Measurements from ENCODE around the gene WDTC1.

Gene WDTC1

DNA sequence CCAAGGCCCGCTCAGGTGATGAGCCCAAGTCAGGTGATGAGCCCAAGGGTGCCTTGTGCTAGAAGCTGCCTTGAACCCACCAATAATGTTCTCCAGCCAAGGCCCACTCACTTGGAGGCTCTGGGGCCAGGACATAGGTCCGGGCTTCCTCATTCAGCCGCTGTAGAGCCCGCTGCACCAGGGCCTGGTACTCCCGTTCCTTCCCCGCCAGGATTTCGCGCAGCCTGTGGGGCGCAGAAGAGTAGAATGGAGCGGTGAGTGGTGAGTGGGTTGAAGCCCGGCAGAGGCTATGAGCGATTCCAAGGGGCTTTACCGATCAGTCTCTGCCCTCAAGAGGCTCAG, 121.8 kb downstream of the WDTC1 start:
- Histone ChIP-seq H3K9me3 (ENCODE audit: low read length) (no peaks in the 10 kb centered on the region), H3K9me2 (ENCODE audit: low read depth, low read length) (no peaks in the 10 kb centered on the region), H3K36me3 (ENCODE audit: insufficient read depth, low read length) (no peaks in the 10 kb centered on the region), H3K79me2 (ENCODE audit: insufficient read depth, low read length) (no peaks in the 10 kb centered on the region), H3F3A (ENCODE audit: insufficient read depth, low read length) (no peaks in the 10 kb centered on the region), H3K4me3 (ENCODE audit: low read depth, low read length, poor library complexity, severe bottlenecking) (peak overlapping the region; percentile 58), H3K4me2 (ENCODE audit: low read length) (peak overlapping the region; percentile 82), H3K4me1 (ENCODE audit: insufficient read depth, low read length, severe bottlenecking) (peaks cover 43% of the 10 kb centered on the region), H2AFZ (ENCODE audit: low read length) (no peak overlapping the region), H3K27ac (ENCODE audit: low read depth, low read length, poor library complexity, severe bottlenecking) (peak overlapping the region; percentile 37), H3K9ac (ENCODE audit: low read length) (peak overlapping the region; percentile 56; the same call in 1 of the 2 replicates), H3K27me3 (ENCODE audit: insufficient read depth, low read length) (no peaks in the 10 kb centered on the region; the same call in 1 of the 2 replicates), H4K20me1 (ENCODE audit: insufficient read depth, low read length) (no peaks in the 10 kb centered on the region)
- TF ChIP-seq, protein P1, sequence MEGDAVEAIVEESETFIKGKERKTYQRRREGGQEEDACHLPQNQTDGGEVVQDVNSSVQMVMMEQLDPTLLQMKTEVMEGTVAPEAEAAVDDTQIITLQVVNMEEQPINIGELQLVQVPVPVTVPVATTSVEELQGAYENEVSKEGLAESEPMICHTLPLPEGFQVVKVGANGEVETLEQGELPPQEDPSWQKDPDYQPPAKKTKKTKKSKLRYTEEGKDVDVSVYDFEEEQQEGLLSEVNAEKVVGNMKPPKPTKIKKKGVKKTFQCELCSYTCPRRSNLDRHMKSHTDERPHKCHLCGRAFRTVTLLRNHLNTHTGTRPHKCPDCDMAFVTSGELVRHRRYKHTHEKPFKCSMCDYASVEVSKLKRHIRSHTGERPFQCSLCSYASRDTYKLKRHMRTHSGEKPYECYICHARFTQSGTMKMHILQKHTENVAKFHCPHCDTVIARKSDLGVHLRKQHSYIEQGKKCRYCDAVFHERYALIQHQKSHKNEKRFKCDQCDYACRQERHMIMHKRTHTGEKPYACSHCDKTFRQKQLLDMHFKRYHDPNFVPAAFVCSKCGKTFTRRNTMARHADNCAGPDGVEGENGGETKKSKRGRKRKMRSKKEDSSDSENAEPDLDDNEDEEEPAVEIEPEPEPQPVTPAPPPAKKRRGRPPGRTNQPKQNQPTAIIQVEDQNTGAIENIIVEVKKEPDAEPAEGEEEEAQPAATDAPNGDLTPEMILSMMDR (IDR thresholded peaks at IDR 0.05; ENCODE audit: low read length): no peak
- no peak for TF ChIP-seq EZH2 (IDR thresholded peaks at IDR 0.05; ENCODE audit: borderline replicate concordance, low read length)

DNA sequence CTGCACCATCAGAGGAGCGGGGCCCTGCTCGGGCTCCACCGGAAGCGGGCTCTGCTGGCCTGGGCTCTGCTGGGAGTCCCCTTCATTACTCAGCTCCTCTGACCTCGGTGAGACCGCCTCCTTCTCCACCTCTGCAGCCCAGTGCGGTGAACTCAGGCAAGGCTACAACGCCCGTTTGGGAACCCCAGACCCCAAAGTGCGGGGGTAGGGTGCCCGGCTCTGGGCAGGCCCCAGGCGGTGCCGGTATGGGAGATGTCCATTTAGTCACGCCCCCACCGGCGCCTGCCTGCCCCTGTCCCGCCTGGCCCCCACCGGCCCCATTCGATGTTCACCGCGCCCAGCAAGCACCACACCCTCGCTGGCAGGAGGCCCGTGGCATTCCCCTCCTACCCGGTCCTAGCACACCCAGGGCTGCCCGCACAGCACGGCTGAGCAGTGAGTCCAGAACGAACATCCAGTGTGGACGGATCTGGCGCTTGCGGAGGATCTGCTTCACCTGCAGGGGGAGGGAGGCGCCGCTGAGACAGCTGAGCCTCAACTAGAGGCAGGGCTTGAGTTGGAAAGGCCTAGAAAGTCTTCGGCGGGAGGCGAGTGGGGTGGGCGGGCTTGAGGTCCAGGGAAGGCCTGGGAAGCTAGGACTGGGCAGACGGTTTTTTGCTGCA, 122.3 kb downstream of the WDTC1 start:
- Histone ChIP-seq H3K9me3 (ENCODE audit: low read length) (no peaks in the 10 kb centered on the region), H3K4me3 (ENCODE audit: low read depth, low read length, poor library complexity, severe bottlenecking) (peak overlapping the region; percentile 58), H3K79me2 (ENCODE audit: insufficient read depth, low read length) (no peaks in the 10 kb centered on the region), H3F3A (ENCODE audit: insufficient read depth, low read length) (no peaks in the 10 kb centered on the region), H3K4me1 (ENCODE audit: insufficient read depth, low read length, severe bottlenecking) (peaks cover 43% of the 10 kb centered on the region), H4K20me1 (ENCODE audit: insufficient read depth, low read length) (no peaks in the 10 kb centered on the region), H3K9ac (ENCODE audit: low read length) (peak overlapping the region; percentile 56; the same call in 1 of the 2 replicates), H3K36me3 (ENCODE audit: insufficient read depth, low read length) (no peaks in the 10 kb centered on the region), H3K27me3 (ENCODE audit: insufficient read depth, low read length) (no peaks in the 10 kb centered on the region; the same call in 1 of the 2 replicates), H3K27ac (ENCODE audit: low read depth, low read length, poor library complexity, severe bottlenecking) (peak overlapping the region; percentile 37), H2AFZ (ENCODE audit: low read length) (no peak overlapping the region), H3K4me2 (ENCODE audit: low read length) (peak overlapping the region; percentile 82), H3K9me2 (ENCODE audit: low read depth, low read length) (no peaks in the 10 kb centered on the region)
- TF ChIP-seq EZH2 (IDR thresholded peaks at IDR 0.05; ENCODE audit: borderline replicate concordance, low read length): no peak
- TF ChIP-seq, protein P1 (IDR thresholded peaks at IDR 0.05; ENCODE audit: low read length): no peak

DNA sequence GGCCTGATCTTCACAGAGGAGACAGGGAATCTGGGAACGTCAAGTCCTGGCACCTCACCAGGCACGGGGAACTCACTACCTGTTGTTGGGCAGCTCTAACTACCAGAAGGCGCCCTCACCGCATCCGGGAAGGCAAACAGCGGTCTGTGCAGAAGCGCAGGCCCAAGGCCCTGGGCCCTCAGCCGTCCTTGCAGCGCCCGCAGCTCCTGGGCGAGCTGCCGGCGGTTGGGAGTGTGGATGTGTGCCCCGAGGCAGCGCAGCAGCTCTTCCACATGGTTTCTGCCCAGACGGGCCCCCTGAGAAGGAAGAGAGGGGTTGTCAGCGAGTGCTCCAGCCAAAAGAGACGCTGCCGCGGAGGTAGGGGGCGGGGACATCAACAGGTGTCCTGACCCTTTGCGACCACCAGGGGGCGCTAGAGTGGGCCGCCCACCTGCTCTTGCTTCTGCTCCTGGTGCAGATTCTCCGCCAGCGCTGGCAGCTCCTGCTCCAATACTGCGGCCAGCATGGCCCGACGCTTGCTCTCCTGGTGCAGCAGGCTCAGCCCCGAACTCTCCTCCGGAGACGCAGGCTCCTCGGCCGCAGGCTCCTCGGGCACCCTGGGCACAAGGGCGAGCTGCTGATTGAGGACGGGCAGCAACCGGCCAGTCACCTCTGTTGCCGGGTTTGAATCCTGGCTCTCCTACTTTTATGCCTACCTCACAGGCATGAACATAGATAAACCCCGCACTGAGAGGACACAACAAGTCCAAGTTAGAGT, 123.0 kb downstream of the WDTC1 start:
- no peaks in the 10 kb centered on the region; the same call in 1 of the 2 replicates for H3K27me3 ChIP-seq (ENCODE audit: insufficient read depth, low read length)
- no peaks in the 10 kb centered on the region for H3K9me2 ChIP-seq (ENCODE audit: low read depth, low read length)
- peak overlapping the region; percentile 37 for H3K27ac ChIP-seq (ENCODE audit: low read depth, low read length, poor library complexity, severe bottlenecking)
- peaks cover 43% of the 10 kb centered on the region for H3K4me1 ChIP-seq (ENCODE audit: insufficient read depth, low read length, severe bottlenecking)
- no peaks in the 10 kb centered on the region for H3F3A ChIP-seq (ENCODE audit: insufficient read depth, low read length)
- TF ChIP-seq, protein P1 (IDR thresholded peaks at IDR 0.05; ENCODE audit: low read length): peak; percentile 87
- no peak for TF ChIP-seq EZH2 (IDR thresholded peaks at IDR 0.05; ENCODE audit: borderline replicate concordance, low read length)
- no peak overlapping the region for H2AFZ ChIP-seq (ENCODE audit: low read length)
- H3K79me2 ChIP-seq (ENCODE audit: insufficient read depth, low read length): no peaks in the 10 kb centered on the region
- peak overlapping the region; percentile 58 for H3K4me3 ChIP-seq (ENCODE audit: low read depth, low read length, poor library complexity, severe bottlenecking)
- peak overlapping the region; percentile 82 for H3K4me2 ChIP-seq (ENCODE audit: low read length)
- H4K20me1 ChIP-seq (ENCODE audit: insufficient read depth, low read length): no peaks in the 10 kb centered on the region
- H3K36me3 ChIP-seq (ENCODE audit: insufficient read depth, low read length): no peaks in the 10 kb centered on the region
- no peaks in the 10 kb centered on the region for H3K9me3 ChIP-seq (ENCODE audit: low read length)
- H3K9ac ChIP-seq (ENCODE audit: low read length): peak overlapping the region; percentile 56; the same call in 1 of the 2 replicates
